ENCODE results near the gene PTCHD1.

The PTCHD1 gene

GRCh38 chrX:23373129-23373804 lies 38.6 kb downstream of the PTCHD1 start:
- Histone ChIP-seq H3K9me3 (no peaks in the 10 kb centered on the region), H3K27ac (peak overlapping the region; percentile 57 to 63), H3K4me3 (no peak overlapping the region), H3K4me1 (peaks cover 0 to 48% (median 8%) of the 10 kb centered on the region in 4 donors), H3K27me3 (no peaks in the 10 kb centered on the region), H3K36me3 (no peaks in the 10 kb centered on the region)
- intact Hi-C loops (cut with DNase I; ENCODE audit: low total_unique reads), result loop anchor here (10.0 kb wide), 1 partner anchor 1428 kb away; the partner anchor contains the start of gene SMS
- TF ChIP-seq, protein P1, sequence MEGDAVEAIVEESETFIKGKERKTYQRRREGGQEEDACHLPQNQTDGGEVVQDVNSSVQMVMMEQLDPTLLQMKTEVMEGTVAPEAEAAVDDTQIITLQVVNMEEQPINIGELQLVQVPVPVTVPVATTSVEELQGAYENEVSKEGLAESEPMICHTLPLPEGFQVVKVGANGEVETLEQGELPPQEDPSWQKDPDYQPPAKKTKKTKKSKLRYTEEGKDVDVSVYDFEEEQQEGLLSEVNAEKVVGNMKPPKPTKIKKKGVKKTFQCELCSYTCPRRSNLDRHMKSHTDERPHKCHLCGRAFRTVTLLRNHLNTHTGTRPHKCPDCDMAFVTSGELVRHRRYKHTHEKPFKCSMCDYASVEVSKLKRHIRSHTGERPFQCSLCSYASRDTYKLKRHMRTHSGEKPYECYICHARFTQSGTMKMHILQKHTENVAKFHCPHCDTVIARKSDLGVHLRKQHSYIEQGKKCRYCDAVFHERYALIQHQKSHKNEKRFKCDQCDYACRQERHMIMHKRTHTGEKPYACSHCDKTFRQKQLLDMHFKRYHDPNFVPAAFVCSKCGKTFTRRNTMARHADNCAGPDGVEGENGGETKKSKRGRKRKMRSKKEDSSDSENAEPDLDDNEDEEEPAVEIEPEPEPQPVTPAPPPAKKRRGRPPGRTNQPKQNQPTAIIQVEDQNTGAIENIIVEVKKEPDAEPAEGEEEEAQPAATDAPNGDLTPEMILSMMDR (IDR thresholded peaks at IDR 0.05), result no peak
- DNase-seq, result no peak

GRCh38 chrX:23374291-23374690 lies 39.6 kb downstream of the PTCHD1 start:
- H3K4me3 ChIP-seq, result no peak overlapping the region

GRCh38 chrX:23376581-23376980 lies 41.9 kb downstream of the PTCHD1 start:
- Histone ChIP-seq H3K27ac (peak overlapping the region; percentile 6 to 42), H3K4me1 (peaks cover 0 to 47% (median 8%) of the 10 kb centered on the region in 4 donors), H3K36me3 (no peaks in the 10 kb centered on the region), H3K27me3 (no peaks in the 10 kb centered on the region), H3K4me3 (no peak overlapping the region), H3K9me3 (no peaks in the 10 kb centered on the region)
- intact Hi-C loops (cut with DNase I; ENCODE audit: low total_unique reads), result loop anchor here (10.0 kb wide), 1 partner anchor 1432 kb away; the partner anchor contains the start of gene SMS
- no peak for DNase-seq
- TF ChIP-seq, protein P1 (IDR thresholded peaks at IDR 0.05), result no peak

More at GRCh38 chrX:23374291-23374690, 39.6 kb downstream of the PTCHD1 start:
- TF ChIP-seq, protein P1 (IDR thresholded peaks at IDR 0.05), result no peak
- intact Hi-C loops (cut with DNase I; ENCODE audit: low total_unique reads), result loop anchor here (10.0 kb wide), 1 partner anchor 1429 kb away; the partner anchor contains the start of gene SMS
- no peaks in the 10 kb centered on the region for H3K9me3 ChIP-seq
- no peaks in the 10 kb centered on the region for H3K36me3 ChIP-seq
- DNase-seq, result no peak
- peak overlapping the region; percentile 39 to 63 for H3K27ac ChIP-seq
- H3K4me1 ChIP-seq, result peaks cover 0 to 48% (median 8%) of the 10 kb centered on the region in 4 donors
- H3K27me3 ChIP-seq, result no peaks in the 10 kb centered on the region

GRCh38 chrX:23380581-23380980 lies 45.9 kb downstream of the PTCHD1 start:
- Histone ChIP-seq H3K4me1 (peaks cover 0 to 44% (median 1%) of the 10 kb centered on the region in 4 donors), H3K9me3 (no peaks in the 10 kb centered on the region), H3K36me3 (no peaks in the 10 kb centered on the region), H3K4me3 (no peak overlapping the region), H3K27me3 (no peaks in the 10 kb centered on the region), H3K27ac (no peak overlapping the region)
- TF ChIP-seq, protein P1 (IDR thresholded peaks at IDR 0.05), result no peak
- DNase-seq, result no peak
- intact Hi-C loops (cut with DNase I; ENCODE audit: low total_unique reads), result no loop called here

- peaks cover 0 to 44% (median 1%) of the 10 kb centered on the region in 4 donors for H3K4me1 ChIP-seq
- no peaks in the 10 kb centered on the region for H3K36me3 ChIP-seq
- intact Hi-C loops (cut with DNase I; ENCODE audit: low total_unique reads), result no loop called here
- no peaks in the 10 kb centered on the region for H3K9me3 ChIP-seq
- no peak for DNase-seq
- H3K4me3 ChIP-seq, result no peak overlapping the region
- TF ChIP-seq, protein P1 (IDR thresholded peaks at IDR 0.05), result no peak
- H3K27me3 ChIP-seq, result no peaks in the 10 kb centered on the region
- no peak overlapping the region for H3K27ac ChIP-seq
Measured at GRCh38 chrX:23381099-23382087, 46.7 kb downstream of the PTCHD1 start.

Data from tibial artery (tissue), 4 donors.